M059J (cell line): ENCODE measurements around the gene RTP4. TPM values are rescaled to one million over a fixed set of nuclear protein-coding genes. Genes with fewer than 3 reads are reported as not detected.

Experiments
- DNase-seq: peaks from one replicate; pipeline ENCODE4 v3.0.0-alpha.2; 2012; ENCODE audit warnings: low read depth
- total RNA-seq: library from RNA; depleted of rRNA; stranded (reverse); fragments of >200 nt; shearing (Covaris generic); gene quantifications from 2 replicates; pipeline ENCODE4 v1.2.3, GENCODE V29; 2014; rRNA removed

RTP4 gene
- 38.1 and 42.8 TPM in 2 replicates for total RNA-seq

GRCh38 chr3:187368251-187369088 lies at the start of gene RTP4:
RTP4 (plus strand) TSS chr3:187368385; CDS start chr3:187368442, 57 bp downstream.
- DNase-seq, result peak; percentile 86

- peak; percentile 69 for DNase-seq
Measured at GRCh38 chr3:187318819-187319616, 49.2 kb upstream of the RTP4 start.

- DNase-seq, result peak; percentile 84
Measured at GRCh38 chr3:187319699-187320302, 48.4 kb upstream of the RTP4 start.

GRCh38 chr3:187321766-187322165 lies 46.4 kb upstream of the RTP4 start:
- no peak for DNase-seq

GRCh38 chr3:187322291-187322690 lies 45.9 kb upstream of the RTP4 start:
- no peak for DNase-seq

- no peak for DNase-seq
Measured at GRCh38 chr3:187323091-187323490, 45.1 kb upstream of the RTP4 start.

- no peak for DNase-seq
Measured at GRCh38 chr3:187325632-187326031, 42.6 kb upstream of the RTP4 start.

- no peak for DNase-seq
Measured at GRCh38 chr3:187327845-187328244, 40.3 kb upstream of the RTP4 start.

- no peak for DNase-seq
Measured at GRCh38 chr3:187328691-187329090, 39.5 kb upstream of the RTP4 start.

- no peak for DNase-seq
Measured at GRCh38 chr3:187334904-187335303, 33.3 kb upstream of the RTP4 start.

GRCh38 chr3:187336322-187336721 lies 31.9 kb upstream of the RTP4 start:
- DNase-seq, result no peak

- no peak for DNase-seq
Measured at GRCh38 chr3:187340578-187340977, 27.6 kb upstream of the RTP4 start.

GRCh38 chr3:187342255-187342654 lies 25.9 kb upstream of the RTP4 start:
- no peak for DNase-seq

GRCh38 chr3:187343670-187344069 lies 24.5 kb upstream of the RTP4 start:
- DNase-seq, result no peak

- no peak for DNase-seq
Measured at GRCh38 chr3:187352581-187353575, 15.3 kb upstream of the RTP4 start.

GRCh38 chr3:187358068-187358467 lies 10.1 kb upstream of the RTP4 start:
- no peak for DNase-seq

GRCh38 chr3:187359798-187360486 lies 8.2 kb upstream of the RTP4 start:
- DNase-seq, result no peak

- peak; percentile 9 for DNase-seq
Measured at GRCh38 chr3:187360596-187360995, 7.6 kb upstream of the RTP4 start.

GRCh38 chr3:187361835-187362234 lies 6.3 kb upstream of the RTP4 start:
- DNase-seq, result no peak

GRCh38 chr3:187367561-187368103 lies 553 bp upstream of the RTP4 start:
- DNase-seq, result no peak
